HUES64 (cell line): Measurements from ENCODE around the gene ROBO2.

ENCODE experiments used
- H3K27ac ChIP-seq: 2 replicates; pipeline ENCODE4 v1.7.0; 2013; ENCODE audit warnings: low read depth, low read length, inconsistent platforms
- H3K27me3 ChIP-seq: 2 replicates; pipeline ENCODE4 v1.6.1; 2013; ENCODE audit warnings: mild to moderate bottlenecking, low read length; ENCODE audit not compliant: insufficient read depth
- H3K36me3 ChIP-seq: 2 replicates; pipeline ENCODE4 v1.6.1; 2013; ENCODE audit warnings: mild to moderate bottlenecking, low read length; ENCODE audit not compliant: insufficient read depth
- H3K4me1 ChIP-seq: 2 replicates; pipeline ENCODE4 v1.6.1; 2013; ENCODE audit warnings: mild to moderate bottlenecking, low read length, moderate library complexity; ENCODE audit not compliant: insufficient read depth
- H3K4me3 ChIP-seq: 2 replicates; pipeline ENCODE4 v1.5.1; 2013; ENCODE audit warnings: mild to moderate bottlenecking, low read length, moderate library complexity
- H3K9ac ChIP-seq: 2 replicates; pipeline ENCODE4 v1.6.1; 2013; ENCODE audit warnings: mild to moderate bottlenecking, low read depth, low read length
- H3K9me3 ChIP-seq: 2 replicates; pipeline ENCODE4 v1.6.1; 2013; ENCODE audit warnings: low read depth, low read length; ENCODE audit not compliant: insufficient read depth
- WGBS: fragments of 150-250, 120-280 bp; methylation state at CpG from one replicate; pipeline ENCODE4 v1.1.7; 2013; ENCODE audit warnings: missing lambda C conversion rate; 5-methylcytosine and 5-hydroxymethylcytosine counted together

ROBO2 gene

GRCh38 chr3:77158730-77159581 lies 119.1 kb downstream of the ROBO2 start:
- Histone ChIP-seq H3K27ac (no peak overlapping the region), H3K4me1 (peaks cover 5% of the 10 kb centered on the region; the same call in 1 of the 2 replicates), H3K4me3 (no peak overlapping the region), H3K9ac (no peak overlapping the region), H3K9me3 (0 out of 2 replicates have a peak, but pooled peaks cover 2% of the 10 kb centered on the region), H3K36me3 (no peaks in the 10 kb centered on the region), H3K27me3 (no peaks in the 10 kb centered on the region)
- WGBS = 88% methylated on average over 5 of the region's 5 CpGs

DNA sequence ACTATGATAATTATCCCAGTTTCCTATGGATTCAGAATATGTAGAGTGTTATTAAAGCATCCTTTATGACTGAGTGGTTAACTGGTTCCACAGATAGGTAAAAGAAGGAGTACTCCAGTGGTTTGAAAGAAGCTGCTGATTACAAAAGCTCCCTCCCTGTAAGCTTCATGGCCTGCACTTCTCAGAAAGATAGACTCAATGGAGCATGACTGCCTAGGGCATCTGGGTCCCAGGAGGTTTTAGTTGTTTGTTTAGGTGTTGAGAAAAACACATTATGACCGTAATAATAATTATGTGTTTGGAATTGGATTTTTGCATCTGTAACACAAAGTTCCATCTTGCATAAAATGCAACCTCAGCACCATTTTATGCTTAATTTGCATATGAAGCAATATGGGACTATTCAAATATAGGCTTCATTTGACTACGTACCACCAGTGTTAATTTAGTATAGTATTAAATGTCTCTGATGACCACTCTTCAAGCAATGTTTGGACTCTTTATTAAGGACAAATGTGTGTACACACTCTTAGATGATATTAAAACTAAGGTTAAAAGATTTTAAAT lies 121.1 kb downstream of the ROBO2 start:
- 0 out of 2 replicates have a peak, but pooled peaks cover 2% of the 10 kb centered on the region for H3K9me3 ChIP-seq
- WGBS = 86% methylated on average over 1 of the region's 2 CpGs

GRCh38 chr3:77169823-77170222 lies 129.9 kb downstream of the ROBO2 start:
- H3K27ac ChIP-seq = no peak overlapping the region
- no peaks in the 10 kb centered on the region for H3K9me3 ChIP-seq
- H3K36me3 ChIP-seq = no peaks in the 10 kb centered on the region
- peaks cover 6% of the 10 kb centered on the region; the same call in 1 of the 2 replicates for H3K4me1 ChIP-seq
- H3K9ac ChIP-seq = no peak overlapping the region
- H3K4me3 ChIP-seq = no peak overlapping the region
- WGBS = 84% methylated on average over 4 of the region's 4 CpGs
- no peaks in the 10 kb centered on the region for H3K27me3 ChIP-seq

More for the DNA sequence above, 121.1 kb downstream of the ROBO2 start:
- Histone ChIP-seq H3K27me3 (no peaks in the 10 kb centered on the region), H3K36me3 (no peaks in the 10 kb centered on the region), H3K9ac (no peak overlapping the region), H3K27ac (no peak overlapping the region), H3K4me1 (peaks cover 5% of the 10 kb centered on the region; the same call in 1 of the 2 replicates), H3K4me3 (no peak overlapping the region)

DNA sequence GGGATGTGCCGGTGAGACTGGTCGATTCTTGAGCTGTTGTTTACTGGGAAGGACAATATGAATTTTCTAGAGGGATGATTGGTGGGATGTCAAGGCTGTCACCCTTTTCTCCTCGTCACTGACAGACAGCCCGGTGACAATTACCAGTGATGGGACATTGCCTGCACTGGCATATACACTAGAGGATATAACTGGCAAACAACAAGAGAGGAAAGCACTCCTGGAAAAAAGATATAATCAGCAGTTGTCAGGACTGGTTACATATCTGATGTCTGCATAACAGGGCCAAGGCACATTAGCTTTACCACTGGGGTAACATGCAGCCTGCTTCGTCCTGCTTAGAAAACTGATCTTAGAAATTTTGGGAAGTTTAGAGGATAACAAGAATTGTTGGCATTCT lies 131.1 kb downstream of the ROBO2 start:
- Histone ChIP-seq H3K9me3 (no peaks in the 10 kb centered on the region), H3K4me1 (peaks cover 6% of the 10 kb centered on the region; the same call in 1 of the 2 replicates), H3K9ac (no peak overlapping the region)

DNA sequence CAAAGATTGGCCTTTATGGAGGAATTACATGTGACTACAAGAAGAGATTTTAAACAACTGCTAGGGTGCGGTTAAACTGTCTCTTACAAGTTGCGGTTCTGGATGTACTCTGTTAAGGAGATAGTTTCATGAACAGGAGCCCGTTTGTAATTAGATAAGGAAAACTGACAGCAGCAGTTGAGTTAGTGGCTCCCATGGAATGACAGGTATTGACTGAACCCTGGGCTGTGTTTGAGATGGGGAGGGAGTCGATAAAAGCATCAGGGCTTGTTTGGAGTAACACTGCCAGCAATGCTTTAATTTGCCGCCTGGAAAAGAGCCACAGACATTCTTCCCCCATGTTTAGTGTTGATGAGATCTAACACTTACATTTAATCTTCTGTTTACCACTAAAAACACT lies 139.9 kb downstream of the ROBO2 start:
- Histone ChIP-seq H3K27me3 (no peaks in the 10 kb centered on the region), H3K4me1 (no peaks in the 10 kb centered on the region), H3K27ac (no peak overlapping the region), H3K9me3 (no peaks in the 10 kb centered on the region), H3K9ac (no peak overlapping the region), H3K36me3 (no peaks in the 10 kb centered on the region), H3K4me3 (no peak overlapping the region)
- WGBS = 84% methylated on average over 4 of the region's 5 CpGs

More for the DNA sequence above, 131.1 kb downstream of the ROBO2 start:
- Histone ChIP-seq H3K27ac (no peak overlapping the region), H3K27me3 (no peaks in the 10 kb centered on the region), H3K36me3 (no peaks in the 10 kb centered on the region), H3K4me3 (no peak overlapping the region)
- 90% methylated on average over 5 of the region's 5 CpGs for WGBS

GRCh38 chr3:77182341-77182740 lies 142.4 kb downstream of the ROBO2 start:
- Histone ChIP-seq H3K36me3 (no peaks in the 10 kb centered on the region), H3K27ac (no peak overlapping the region), H3K27me3 (no peaks in the 10 kb centered on the region), H3K4me1 (peaks cover 10% of the 10 kb centered on the region; the same call in 1 of the 2 replicates), H3K9me3 (no peaks in the 10 kb centered on the region), H3K9ac (no peak overlapping the region), H3K4me3 (no peak overlapping the region)
- 99% methylated on average over 4 of the region's 4 CpGs for WGBS

GRCh38 chr3:77186319-77186718 lies 146.4 kb downstream of the ROBO2 start:
- Histone ChIP-seq H3K9me3 (no peaks in the 10 kb centered on the region), H3K27me3 (no peaks in the 10 kb centered on the region), H3K4me1 (peaks cover 12% of the 10 kb centered on the region; the same call in 1 of the 2 replicates), H3K4me3 (no peak overlapping the region), H3K27ac (no peak overlapping the region), H3K36me3 (no peaks in the 10 kb centered on the region), H3K9ac (no peak overlapping the region)
- WGBS = 29% methylated on average over 1 of the region's 1 CpG

GRCh38 chr3:77186728-77187127 lies 146.8 kb downstream of the ROBO2 start:
- no peak overlapping the region for H3K9ac ChIP-seq
- H3K27me3 ChIP-seq = no peaks in the 10 kb centered on the region
- WGBS = 92% methylated on average over 3 of the region's 4 CpGs
- no peak overlapping the region for H3K27ac ChIP-seq
- H3K36me3 ChIP-seq = no peaks in the 10 kb centered on the region
- H3K4me3 ChIP-seq = no peak overlapping the region
- no peaks in the 10 kb centered on the region for H3K9me3 ChIP-seq
- peaks cover 13% of the 10 kb centered on the region; the same call in 1 of the 2 replicates for H3K4me1 ChIP-seq

DNA sequence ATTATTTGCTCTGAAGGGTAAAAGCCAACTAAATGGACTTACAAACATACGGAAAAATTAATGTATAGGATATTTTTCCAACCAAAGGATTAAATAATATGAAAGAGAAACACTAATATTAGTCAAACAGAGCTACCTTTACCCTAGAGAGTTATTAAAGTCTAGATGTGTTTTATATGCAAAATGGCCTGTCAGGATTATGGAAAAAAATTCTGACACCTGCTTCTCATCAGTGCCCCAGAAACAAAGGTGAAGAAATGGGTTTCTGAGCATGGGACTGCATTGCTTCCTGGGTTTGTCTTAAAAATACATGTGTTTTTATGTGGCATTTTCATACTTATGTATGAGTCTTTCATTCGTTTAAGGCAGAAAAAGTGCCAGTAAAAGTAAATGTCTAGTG lies 148.3 kb downstream of the ROBO2 start:
- Histone ChIP-seq H3K4me3 (no peak overlapping the region), H3K27me3 (no peaks in the 10 kb centered on the region), H3K36me3 (no peaks in the 10 kb centered on the region), H3K9ac (no peak overlapping the region), H3K4me1 (peaks cover 13% of the 10 kb centered on the region; the same call in 1 of the 2 replicates), H3K9me3 (no peaks in the 10 kb centered on the region), H3K27ac (no peak overlapping the region)
- WGBS = 91% methylated on average over 1 of the region's 2 CpGs

GRCh38 chr3:77189258-77189657 lies 149.4 kb downstream of the ROBO2 start:
- Histone ChIP-seq H3K4me1 (peaks cover 13% of the 10 kb centered on the region; the same call in 1 of the 2 replicates), H3K27me3 (no peaks in the 10 kb centered on the region), H3K36me3 (no peaks in the 10 kb centered on the region), H3K9ac (no peak overlapping the region), H3K27ac (no peak overlapping the region), H3K9me3 (no peaks in the 10 kb centered on the region), H3K4me3 (no peak overlapping the region)
- 94% methylated on average over 2 of the region's 2 CpGs for WGBS

- H3K9ac ChIP-seq = no peak overlapping the region
- H3K27me3 ChIP-seq = no peaks in the 10 kb centered on the region
Measured at GRCh38 chr3:77189684-77190083, 149.8 kb downstream of the ROBO2 start.

More at GRCh38 chr3:77189684-77190083, 149.8 kb downstream of the ROBO2 start:
- WGBS = 100% methylated on average over 1 of the region's 2 CpGs
- no peak overlapping the region for H3K27ac ChIP-seq
- no peak overlapping the region for H3K4me3 ChIP-seq
- H3K36me3 ChIP-seq = no peaks in the 10 kb centered on the region
- H3K4me1 ChIP-seq = peaks cover 13% of the 10 kb centered on the region; the same call in 1 of the 2 replicates
- H3K9me3 ChIP-seq = no peaks in the 10 kb centered on the region
